K562 (cell line): ENCODE data around the gene CCR2. TPM values are rescaled to one million over a fixed set of nuclear protein-coding genes. Genes with fewer than 3 reads are reported as not detected.

Experiments
- BMI1 ChIP-seq: fragments of 150-350 bp; IDR thresholded peaks from 2 replicates; pipeline ENCODE4 v1.6.1; 2014; ENCODE audit warnings: low read length
- HNRNPLL ChIP-seq: fragments of 200-400 bp; formaldehyde crosslinking; IDR thresholded peaks from 2 replicates; pipeline ENCODE4 v1.6.1; 2017; ENCODE audit warnings: low read length, low read depth, mild to moderate bottlenecking; ENCODE audit not compliant: poor library complexity, severe bottlenecking
- SREBF1 ChIP-seq: fragments of 150-350 bp; IDR thresholded peaks from 2 replicates; pipeline ENCODE4 v1.6.1; 2014; ENCODE audit warnings: antibody characterized with exemption, low read depth, low read length, borderline replicate concordance
- ZNF121 ChIP-seq: sonication (generic); formaldehyde crosslinking; conservative IDR thresholded peaks from 2 replicates; pipeline ENCODE4 v1.8.0; 2022; ENCODE audit warnings: missing genetic modification reagents
- ZNF174 ChIP-seq: fragments of 250-450 bp; sonication (Bioruptor Pico); IDR thresholded peaks from 2 replicates; pipeline ENCODE4 v1.4.0; 2020; ENCODE audit warnings: mild to moderate bottlenecking
- polyA plus RNA-seq, 8 experiments: library from polyadenylated mRNA; depleted of rRNA in 4 of 8; stranded (reverse) in 5 of 8; unstranded in 3 of 8; fragments of >200 nt; fragmentation: Nextera tagmentation in 2 of 8; fragmentation: Illumina TruSeq in 1 of 8; extraction: Ambion mirVana in 2 of 8; extraction: Trizol in 1 of 8; gene quantifications; 2 replicates each; pipeline versions ENCODE4 v1.2.1 to v1.2.3, GENCODE V29; 2011 to 2014; ENCODE audit warnings: inconsistent platforms in 1 of 8, missing spikeins in 1 of 8
- total RNA-seq, 7 experiments: library from RNA; depleted of rRNA in 6 of 7; stranded (reverse); fragments of >200 nt in 6 of 7; fragmentation: Illumina TruSeq in 2 of 7; extraction: Trizol in 2 of 7; gene quantifications; 2 replicates each; pipeline versions ENCODE4 v1.2.1 to v1.2.3, GENCODE V29; 2011 to 2021; ENCODE audit warnings: low replicate concordance in 1 of 7
- TF ChIP-seq, protein P1 (sequence below): fragments of 200-600 bp; sonication (generic); IDR thresholded peaks from one replicate; pipeline ENCODE4 v1.6.1; 2012; ENCODE audit warnings: mild to moderate bottlenecking, low read depth, low read length, inconsistent platforms
- TF ChIP-seq, protein P2 (sequence below), 2 experiments: fragments of 450-650 bp in 1 of 2; sonication (generic) in 1 of 2; formaldehyde crosslinking; conservative IDR thresholded peaks; 2 replicates each; pipeline versions ENCODE4 v1.4.0 to v1.8.1; 2020 to 2022; ENCODE audit warnings: mild to moderate bottlenecking in 1 of 2, missing genetic modification reagents in 1 of 2
- TF ChIP-seq, protein P3 (sequence below), 2 experiments: fragments of 450-650 bp; IDR thresholded peaks; 2 replicates each; pipeline ENCODE4 v1.6.1; 2018; ENCODE audit warnings: mild to moderate bottlenecking in 2 of 2, low read depth in 1 of 2; ENCODE audit not compliant: partially characterized antibody in 2 of 2
- TF ChIP-seq, protein P4 (sequence below): fragments of 250-450 bp; sonication (Bioruptor Pico); IDR thresholded peaks from 2 replicates; pipeline ENCODE4 v1.8.0; 2021; ENCODE audit warnings: moderate library complexity, mild to moderate bottlenecking, inconsistent platforms
- TF ChIP-seq, protein P5 (sequence below): fragments of 250-450 bp; sonication (Bioruptor Pico); IDR thresholded peaks from 2 replicates; pipeline ENCODE4 v1.8.0; 2021; ENCODE audit warnings: mild to moderate bottlenecking, moderate library complexity

Gene CCR2
- total and polyA plus RNA-seq, 9 of the 15 experiments (the other 6 are each of a cell fraction or from before 2014, with no cell fraction given) = not detected

DNA sequence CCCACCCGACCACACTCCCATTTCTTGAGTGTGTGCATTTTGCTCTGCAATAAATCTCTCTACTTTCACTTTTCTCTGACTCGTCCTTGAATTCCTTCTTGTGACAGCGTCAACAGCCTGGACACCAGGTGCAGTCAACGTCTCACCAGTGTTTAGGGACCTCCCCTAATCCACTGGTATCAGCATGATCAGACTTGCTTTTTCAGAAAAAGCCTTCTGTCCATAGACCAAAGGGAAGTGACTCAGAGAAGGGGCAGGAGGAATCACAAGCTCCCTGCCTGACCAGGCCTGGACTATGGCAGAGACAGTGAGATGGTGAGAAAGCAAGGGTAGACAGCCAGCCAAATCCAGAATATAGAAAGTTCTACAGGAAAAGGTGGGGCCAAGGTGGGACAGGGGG is 32.3 kb downstream of the CCR2 start (continued):
- TF ChIP-seq, protein P1, sequence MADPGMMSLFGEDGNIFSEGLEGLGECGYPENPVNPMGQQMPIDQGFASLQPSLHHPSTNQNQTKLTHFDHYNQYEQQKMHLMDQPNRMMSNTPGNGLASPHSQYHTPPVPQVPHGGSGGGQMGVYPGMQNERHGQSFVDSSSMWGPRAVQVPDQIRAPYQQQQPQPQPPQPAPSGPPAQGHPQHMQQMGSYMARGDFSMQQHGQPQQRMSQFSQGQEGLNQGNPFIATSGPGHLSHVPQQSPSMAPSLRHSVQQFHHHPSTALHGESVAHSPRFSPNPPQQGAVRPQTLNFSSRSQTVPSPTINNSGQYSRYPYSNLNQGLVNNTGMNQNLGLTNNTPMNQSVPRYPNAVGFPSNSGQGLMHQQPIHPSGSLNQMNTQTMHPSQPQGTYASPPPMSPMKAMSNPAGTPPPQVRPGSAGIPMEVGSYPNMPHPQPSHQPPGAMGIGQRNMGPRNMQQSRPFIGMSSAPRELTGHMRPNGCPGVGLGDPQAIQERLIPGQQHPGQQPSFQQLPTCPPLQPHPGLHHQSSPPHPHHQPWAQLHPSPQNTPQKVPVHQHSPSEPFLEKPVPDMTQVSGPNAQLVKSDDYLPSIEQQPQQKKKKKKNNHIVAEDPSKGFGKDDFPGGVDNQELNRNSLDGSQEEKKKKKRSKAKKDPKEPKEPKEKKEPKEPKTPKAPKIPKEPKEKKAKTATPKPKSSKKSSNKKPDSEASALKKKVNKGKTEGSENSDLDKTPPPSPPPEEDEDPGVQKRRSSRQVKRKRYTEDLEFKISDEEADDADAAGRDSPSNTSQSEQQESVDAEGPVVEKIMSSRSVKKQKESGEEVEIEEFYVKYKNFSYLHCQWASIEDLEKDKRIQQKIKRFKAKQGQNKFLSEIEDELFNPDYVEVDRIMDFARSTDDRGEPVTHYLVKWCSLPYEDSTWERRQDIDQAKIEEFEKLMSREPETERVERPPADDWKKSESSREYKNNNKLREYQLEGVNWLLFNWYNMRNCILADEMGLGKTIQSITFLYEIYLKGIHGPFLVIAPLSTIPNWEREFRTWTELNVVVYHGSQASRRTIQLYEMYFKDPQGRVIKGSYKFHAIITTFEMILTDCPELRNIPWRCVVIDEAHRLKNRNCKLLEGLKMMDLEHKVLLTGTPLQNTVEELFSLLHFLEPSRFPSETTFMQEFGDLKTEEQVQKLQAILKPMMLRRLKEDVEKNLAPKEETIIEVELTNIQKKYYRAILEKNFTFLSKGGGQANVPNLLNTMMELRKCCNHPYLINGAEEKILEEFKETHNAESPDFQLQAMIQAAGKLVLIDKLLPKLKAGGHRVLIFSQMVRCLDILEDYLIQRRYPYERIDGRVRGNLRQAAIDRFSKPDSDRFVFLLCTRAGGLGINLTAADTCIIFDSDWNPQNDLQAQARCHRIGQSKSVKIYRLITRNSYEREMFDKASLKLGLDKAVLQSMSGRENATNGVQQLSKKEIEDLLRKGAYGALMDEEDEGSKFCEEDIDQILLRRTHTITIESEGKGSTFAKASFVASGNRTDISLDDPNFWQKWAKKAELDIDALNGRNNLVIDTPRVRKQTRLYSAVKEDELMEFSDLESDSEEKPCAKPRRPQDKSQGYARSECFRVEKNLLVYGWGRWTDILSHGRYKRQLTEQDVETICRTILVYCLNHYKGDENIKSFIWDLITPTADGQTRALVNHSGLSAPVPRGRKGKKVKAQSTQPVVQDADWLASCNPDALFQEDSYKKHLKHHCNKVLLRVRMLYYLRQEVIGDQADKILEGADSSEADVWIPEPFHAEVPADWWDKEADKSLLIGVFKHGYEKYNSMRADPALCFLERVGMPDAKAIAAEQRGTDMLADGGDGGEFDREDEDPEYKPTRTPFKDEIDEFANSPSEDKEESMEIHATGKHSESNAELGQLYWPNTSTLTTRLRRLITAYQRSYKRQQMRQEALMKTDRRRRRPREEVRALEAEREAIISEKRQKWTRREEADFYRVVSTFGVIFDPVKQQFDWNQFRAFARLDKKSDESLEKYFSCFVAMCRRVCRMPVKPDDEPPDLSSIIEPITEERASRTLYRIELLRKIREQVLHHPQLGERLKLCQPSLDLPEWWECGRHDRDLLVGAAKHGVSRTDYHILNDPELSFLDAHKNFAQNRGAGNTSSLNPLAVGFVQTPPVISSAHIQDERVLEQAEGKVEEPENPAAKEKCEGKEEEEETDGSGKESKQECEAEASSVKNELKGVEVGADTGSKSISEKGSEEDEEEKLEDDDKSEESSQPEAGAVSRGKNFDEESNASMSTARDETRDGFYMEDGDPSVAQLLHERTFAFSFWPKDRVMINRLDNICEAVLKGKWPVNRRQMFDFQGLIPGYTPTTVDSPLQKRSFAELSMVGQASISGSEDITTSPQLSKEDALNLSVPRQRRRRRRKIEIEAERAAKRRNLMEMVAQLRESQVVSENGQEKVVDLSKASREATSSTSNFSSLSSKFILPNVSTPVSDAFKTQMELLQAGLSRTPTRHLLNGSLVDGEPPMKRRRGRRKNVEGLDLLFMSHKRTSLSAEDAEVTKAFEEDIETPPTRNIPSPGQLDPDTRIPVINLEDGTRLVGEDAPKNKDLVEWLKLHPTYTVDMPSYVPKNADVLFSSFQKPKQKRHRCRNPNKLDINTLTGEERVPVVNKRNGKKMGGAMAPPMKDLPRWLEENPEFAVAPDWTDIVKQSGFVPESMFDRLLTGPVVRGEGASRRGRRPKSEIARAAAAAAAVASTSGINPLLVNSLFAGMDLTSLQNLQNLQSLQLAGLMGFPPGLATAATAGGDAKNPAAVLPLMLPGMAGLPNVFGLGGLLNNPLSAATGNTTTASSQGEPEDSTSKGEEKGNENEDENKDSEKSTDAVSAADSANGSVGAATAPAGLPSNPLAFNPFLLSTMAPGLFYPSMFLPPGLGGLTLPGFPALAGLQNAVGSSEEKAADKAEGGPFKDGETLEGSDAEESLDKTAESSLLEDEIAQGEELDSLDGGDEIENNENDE = no peak
- TF ChIP-seq, protein P2, sequence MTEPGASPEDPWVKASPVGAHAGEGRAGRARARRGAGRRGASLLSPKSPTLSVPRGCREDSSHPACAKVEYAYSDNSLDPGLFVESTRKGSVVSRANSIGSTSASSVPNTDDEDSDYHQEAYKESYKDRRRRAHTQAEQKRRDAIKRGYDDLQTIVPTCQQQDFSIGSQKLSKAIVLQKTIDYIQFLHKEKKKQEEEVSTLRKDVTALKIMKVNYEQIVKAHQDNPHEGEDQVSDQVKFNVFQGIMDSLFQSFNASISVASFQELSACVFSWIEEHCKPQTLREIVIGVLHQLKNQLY (CRISPR knock-in tag; conservative IDR thresholded peaks at IDR 0.05) = no peak
- TF ChIP-seq SREBF1 = no peak
- TF ChIP-seq BMI1 = no peak
- TF ChIP-seq, protein P3, sequence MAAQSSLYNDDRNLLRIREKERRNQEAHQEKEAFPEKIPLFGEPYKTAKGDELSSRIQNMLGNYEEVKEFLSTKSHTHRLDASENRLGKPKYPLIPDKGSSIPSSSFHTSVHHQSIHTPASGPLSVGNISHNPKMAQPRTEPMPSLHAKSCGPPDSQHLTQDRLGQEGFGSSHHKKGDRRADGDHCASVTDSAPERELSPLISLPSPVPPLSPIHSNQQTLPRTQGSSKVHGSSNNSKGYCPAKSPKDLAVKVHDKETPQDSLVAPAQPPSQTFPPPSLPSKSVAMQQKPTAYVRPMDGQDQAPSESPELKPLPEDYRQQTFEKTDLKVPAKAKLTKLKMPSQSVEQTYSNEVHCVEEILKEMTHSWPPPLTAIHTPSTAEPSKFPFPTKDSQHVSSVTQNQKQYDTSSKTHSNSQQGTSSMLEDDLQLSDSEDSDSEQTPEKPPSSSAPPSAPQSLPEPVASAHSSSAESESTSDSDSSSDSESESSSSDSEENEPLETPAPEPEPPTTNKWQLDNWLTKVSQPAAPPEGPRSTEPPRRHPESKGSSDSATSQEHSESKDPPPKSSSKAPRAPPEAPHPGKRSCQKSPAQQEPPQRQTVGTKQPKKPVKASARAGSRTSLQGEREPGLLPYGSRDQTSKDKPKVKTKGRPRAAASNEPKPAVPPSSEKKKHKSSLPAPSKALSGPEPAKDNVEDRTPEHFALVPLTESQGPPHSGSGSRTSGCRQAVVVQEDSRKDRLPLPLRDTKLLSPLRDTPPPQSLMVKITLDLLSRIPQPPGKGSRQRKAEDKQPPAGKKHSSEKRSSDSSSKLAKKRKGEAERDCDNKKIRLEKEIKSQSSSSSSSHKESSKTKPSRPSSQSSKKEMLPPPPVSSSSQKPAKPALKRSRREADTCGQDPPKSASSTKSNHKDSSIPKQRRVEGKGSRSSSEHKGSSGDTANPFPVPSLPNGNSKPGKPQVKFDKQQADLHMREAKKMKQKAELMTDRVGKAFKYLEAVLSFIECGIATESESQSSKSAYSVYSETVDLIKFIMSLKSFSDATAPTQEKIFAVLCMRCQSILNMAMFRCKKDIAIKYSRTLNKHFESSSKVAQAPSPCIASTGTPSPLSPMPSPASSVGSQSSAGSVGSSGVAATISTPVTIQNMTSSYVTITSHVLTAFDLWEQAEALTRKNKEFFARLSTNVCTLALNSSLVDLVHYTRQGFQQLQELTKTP (IDR thresholded peaks at IDR 0.05; ENCODE audit: low read depth in 1 of 2, partially characterized antibody in 2 of 2) = no peak
- TF ChIP-seq, protein P4, sequence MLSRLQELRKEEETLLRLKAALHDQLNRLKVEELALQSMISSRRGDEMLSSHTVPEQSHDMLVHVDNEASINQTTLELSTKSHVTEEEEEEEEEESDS = no peak
- no peak for TF ChIP-seq ZNF174
- TF ChIP-seq, protein P5, sequence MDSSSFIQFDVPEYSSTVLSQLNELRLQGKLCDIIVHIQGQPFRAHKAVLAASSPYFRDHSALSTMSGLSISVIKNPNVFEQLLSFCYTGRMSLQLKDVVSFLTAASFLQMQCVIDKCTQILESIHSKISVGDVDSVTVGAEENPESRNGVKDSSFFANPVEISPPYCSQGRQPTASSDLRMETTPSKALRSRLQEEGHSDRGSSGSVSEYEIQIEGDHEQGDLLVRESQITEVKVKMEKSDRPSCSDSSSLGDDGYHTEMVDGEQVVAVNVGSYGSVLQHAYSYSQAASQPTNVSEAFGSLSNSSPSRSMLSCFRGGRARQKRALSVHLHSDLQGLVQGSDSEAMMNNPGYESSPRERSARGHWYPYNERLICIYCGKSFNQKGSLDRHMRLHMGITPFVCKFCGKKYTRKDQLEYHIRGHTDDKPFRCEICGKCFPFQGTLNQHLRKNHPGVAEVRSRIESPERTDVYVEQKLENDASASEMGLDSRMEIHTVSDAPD = no peak
- no peak for TF ChIP-seq ZNF121 (CRISPR knock-in tag)
- TF ChIP-seq HNRNPLL = no peak
